GM23248 (cell line): ENCODE data around the gene VKORC1. TPM values are rescaled to one million over a fixed set of nuclear protein-coding genes. Genes with fewer than 3 reads are reported as not detected.

ENCODE experiments used
- DNase-seq: peaks from one replicate; pipeline ENCODE4 v3.0.0-alpha.2; 2015
- H2AFZ ChIP-seq: fragments of 200-600 bp; sonication (generic); 2 replicates; pipeline ENCODE4 v1.6.1; 2016; ENCODE audit warnings: antibody characterized with exemption
- H3F3A ChIP-seq: fragments of 200-600 bp; sonication (generic); 2 replicates; pipeline ENCODE4 v1.6.1; 2016; ENCODE audit warnings: mild to moderate bottlenecking, antibody characterized with exemption, mixed run types; ENCODE audit not compliant: insufficient read depth
- H3K27ac ChIP-seq: fragments of 200-600 bp; sonication (generic); 2 replicates; pipeline ENCODE4 v1.5.1; 2016; ENCODE audit warnings: mild to moderate bottlenecking
- H3K27me3 ChIP-seq: fragments of 200-600 bp; sonication (generic); replicated peaks from 2 replicates; pipeline ENCODE4 v1.6.1; 2016; ENCODE audit warnings: mild to moderate bottlenecking; ENCODE audit not compliant: insufficient read depth
- H3K36me3 ChIP-seq: fragments of 200-600 bp; sonication (generic); 2 replicates; pipeline ENCODE4 v1.6.1; 2016; ENCODE audit warnings: low read depth, mild to moderate bottlenecking
- H3K4me1 ChIP-seq: fragments of 200-600 bp; sonication (generic); 2 replicates; pipeline ENCODE4 v1.6.1; 2016; ENCODE audit warnings: mild to moderate bottlenecking; ENCODE audit not compliant: insufficient read depth
- H3K4me2 ChIP-seq: fragments of 200-600 bp; sonication (generic); one replicate; pipeline ENCODE4 v1.6.1; 2016; ENCODE audit warnings: mild to moderate bottlenecking; ENCODE audit not compliant: unreplicated experiment
- H3K4me3 ChIP-seq: fragments of 200-600 bp; sonication (generic); 2 replicates; pipeline ENCODE4 v1.5.1; 2016; ENCODE audit warnings: mild to moderate bottlenecking
- H3K79me2 ChIP-seq: fragments of 200-600 bp; sonication (generic); 2 replicates; pipeline ENCODE4 v1.6.1; 2016; ENCODE audit warnings: mild to moderate bottlenecking; ENCODE audit not compliant: insufficient read depth
- H3K9ac ChIP-seq: fragments of 200-600 bp; sonication (generic); 2 replicates; pipeline ENCODE4 v1.6.1; 2016; ENCODE audit warnings: mild to moderate bottlenecking
- H3K9me2 ChIP-seq: fragments of 200-600 bp; sonication (generic); 2 replicates; pipeline ENCODE4 v1.6.1; 2016; ENCODE audit warnings: mixed run types, mild to moderate bottlenecking, moderate library complexity; ENCODE audit not compliant: insufficient read depth
- H3K9me3 ChIP-seq: fragments of 200-600 bp; sonication (generic); one replicate; pipeline ENCODE4 v1.6.1; 2017; ENCODE audit warnings: low read depth
- H4K20me1 ChIP-seq: fragments of 200-600 bp; sonication (generic); 2 replicates; pipeline ENCODE4 v1.6.0; 2016; ENCODE audit not compliant: insufficient read depth
- EZH2 ChIP-seq: fragments of 200-600 bp; sonication (generic); IDR thresholded peaks from 2 replicates; pipeline ENCODE4 v1.6.1; 2018; ENCODE audit warnings: antibody characterized with exemption, mild to moderate bottlenecking; ENCODE audit not compliant: insufficient read depth, poor library complexity, severe bottlenecking
- EZH2phosphoT487 ChIP-seq: fragments of 200-600 bp; sonication (generic); IDR thresholded peaks from 2 replicates; pipeline ENCODE4 v1.6.1; 2018; ENCODE audit warnings: antibody characterized with exemption, moderate library complexity, mild to moderate bottlenecking, low read depth; ENCODE audit not compliant: insufficient read depth
- WGBS, 2 experiments: methylation state at CpG; one replicate each; pipeline ENCODE4 v1.1.6; 2015 to 2017; ENCODE audit warnings: low lambda C conversion rate in 2 of 2, low coverage in 1 of 2; ENCODE audit errors: missing lambda C conversion rate in 2 of 2; 5-methylcytosine and 5-hydroxymethylcytosine counted together
- in situ Hi-C: fragments of 300-500 bp; cut with MboI; formaldehyde crosslinking; loops from 2 replicates; pipeline ENCODE4 v1.15.0; 2020
- polyA plus RNA-seq: library from polyadenylated mRNA; unstranded; fragments of >200 nt; fragmentation: Nextera tagmentation; extraction: Ambion mirVana; gene quantifications from 2 replicates; pipeline ENCODE4 v1.2.1, GENCODE V29; 2016
- total RNA-seq: library from RNA; depleted of rRNA; stranded (reverse); fragments of >200 nt; shearing (Covaris generic); gene quantifications from 2 replicates; pipeline ENCODE4 v1.2.3, GENCODE V29; 2014

Gene VKORC1
- total and polyA plus RNA-seq, 2 experiments from 2014 or later: 480 to 535 TPM

DNA sequence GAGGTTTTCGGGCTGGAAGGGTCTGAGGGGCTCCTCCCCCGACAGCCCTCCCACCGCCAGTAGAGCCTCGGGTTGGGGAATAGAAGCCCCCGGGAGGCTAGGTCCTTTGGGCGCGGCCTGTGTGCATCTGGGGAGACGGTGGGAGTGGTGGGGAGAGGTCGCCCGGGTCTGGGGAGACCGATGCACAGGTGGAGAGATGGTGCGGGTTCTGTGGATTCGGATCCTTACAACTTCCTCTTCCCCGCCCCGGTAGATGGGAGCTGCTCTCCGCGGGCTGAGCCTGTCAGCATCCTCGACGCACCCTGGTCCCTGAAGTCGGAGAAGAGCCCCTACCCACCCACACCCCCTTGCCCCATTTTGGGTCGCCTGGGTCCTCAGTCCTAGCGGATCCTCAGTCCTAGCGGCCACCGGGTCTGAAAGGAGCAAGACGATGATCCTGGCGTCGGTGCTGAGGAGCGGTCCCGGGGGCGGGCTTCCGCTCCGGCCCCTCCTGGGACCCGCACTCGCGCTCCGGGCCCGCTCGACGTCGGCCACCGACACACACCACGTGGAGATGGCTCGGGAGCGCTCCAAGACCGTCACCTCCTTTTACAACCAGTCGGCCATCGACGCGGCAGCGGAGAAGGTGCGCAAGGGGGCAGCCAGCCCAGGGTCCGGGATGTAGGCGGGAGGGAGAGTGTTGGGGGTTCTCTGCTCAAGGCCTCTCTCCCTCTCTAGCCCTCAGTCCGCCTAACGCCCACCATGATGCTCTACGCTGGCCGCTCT is 14.4 kb upstream of the VKORC1 start:
- no peaks in the 10 kb centered on the region for H3K9me3 ChIP-seq
- 0 out of 2 replicates have a peak, but pooled peaks cover 6% of the 10 kb centered on the region for H3K4me1 ChIP-seq
- peaks cover 14% of the 10 kb centered on the region; the same call in 1 of the 2 replicates for H3F3A ChIP-seq
- peak; percentile 46 for DNase-seq
- H3K79me2 ChIP-seq: peaks cover 24% of the 10 kb centered on the region
- no peaks in the 10 kb centered on the region for H3K9me2 ChIP-seq
- H3K4me3 ChIP-seq: peak overlapping the region; percentile 81
- H3K27ac ChIP-seq: no peak overlapping the region
- WGBS, 2 experiments: 45 to 51% methylated on average over 44 to 50 of the region's 57 CpGs
- in situ Hi-C loops: no loop called here
- peak overlapping the region; percentile 90 for H3K9ac ChIP-seq
- H3K27me3 ChIP-seq: no peaks in the 10 kb centered on the region
- TF ChIP-seq EZH2phosphoT487 (no peak), EZH2 (no peak)
- peak overlapping the region; percentile 51 for H3K4me2 ChIP-seq
- H4K20me1 ChIP-seq: no peaks in the 10 kb centered on the region
- peaks cover 16% of the 10 kb centered on the region; the same call in 1 of the 2 replicates for H3K36me3 ChIP-seq
- peak overlapping the region; percentile 84 for H2AFZ ChIP-seq

- 0 out of 2 replicates have a peak within 1 kb of the TSS, but pooled peaks have one; percentile 15 for H3K27ac ChIP-seq
- H3K27me3 ChIP-seq: no peaks in the 10 kb centered on the region
- WGBS, 2 experiments: 4 to 6% methylated on average over 25 to 39 of the region's 68 CpGs
- H3K9ac ChIP-seq: peak within 1 kb of the TSS; percentile 90
- peak within 1 kb of the TSS; percentile 84 for H2AFZ ChIP-seq
- no peaks in the 10 kb centered on the region for H3K9me2 ChIP-seq
- 0 out of 2 replicates have a peak, but pooled peaks cover 6% of the 10 kb centered on the region for H3K4me1 ChIP-seq
- in situ Hi-C loops: no loop called here
- H4K20me1 ChIP-seq: no peaks in the 10 kb centered on the region
- peaks cover 16% of the 10 kb centered on the region; the same call in 1 of the 2 replicates for H3K36me3 ChIP-seq
- no peak for TF ChIP-seq EZH2
- no peak for TF ChIP-seq EZH2phosphoT487
- H3K4me3 ChIP-seq: peak within 1 kb of the TSS; percentile 81
- H3F3A ChIP-seq: peaks cover 7% of the 10 kb centered on the region; the same call in 1 of the 2 replicates
- peak; percentile 90 for DNase-seq
- H3K9me3 ChIP-seq: no peaks in the 10 kb centered on the region
- peaks cover 24% of the 10 kb centered on the region for H3K79me2 ChIP-seq
- peak within 1 kb of the TSS; percentile 51 for H3K4me2 ChIP-seq
Measured at GRCh38 chr16:31108035-31108793, 13.6 kb upstream of the VKORC1 start, which contains the start of gene BCKDK. Gene BCKDK (plus strand): TSS chr16:31108386. CDS start chr16:31109224, 838 bp downstream.

GRCh38 chr16:31107465-31107867 is 12.9 kb upstream of the VKORC1 start:
- TF ChIP-seq EZH2phosphoT487: no peak
- no peak for TF ChIP-seq EZH2
- H3K4me2 ChIP-seq: peak overlapping the region; percentile 51
- peaks cover 16% of the 10 kb centered on the region; the same call in 1 of the 2 replicates for H3K36me3 ChIP-seq
- no peak overlapping the region for H3K4me3 ChIP-seq
- in situ Hi-C loops: no loop called here
- H3K9me2 ChIP-seq: no peaks in the 10 kb centered on the region
- H3K4me1 ChIP-seq: 0 out of 2 replicates have a peak, but pooled peaks cover 6% of the 10 kb centered on the region
- H2AFZ ChIP-seq: peak overlapping the region; percentile 84
- H4K20me1 ChIP-seq: no peaks in the 10 kb centered on the region
- no peak overlapping the region for H3K27ac ChIP-seq
- H3F3A ChIP-seq: 0 out of 2 replicates have a peak, but pooled peaks cover under 1% of the 10 kb centered on the region
- peaks cover 24% of the 10 kb centered on the region for H3K79me2 ChIP-seq
- H3K9ac ChIP-seq: no peak overlapping the region
- DNase-seq: no peak
- H3K9me3 ChIP-seq: no peaks in the 10 kb centered on the region
- no peaks in the 10 kb centered on the region for H3K27me3 ChIP-seq
- 84 to 87% methylated on average over 6 of the region's 6 CpGs for WGBS, 2 experiments
